Adrenal gland (tissue), 12 donors: ENCODE measurements around the gene SLC26A5. TPM values are rescaled to one million over a fixed set of nuclear protein-coding genes. Genes with fewer than 3 reads are reported as not detected.

Source experiments
- DNase-seq, 7 donors: peaks; one replicate each; pipeline ENCODE4 v3.0.0-alpha.2; 2019 to 2020
- H3K27ac ChIP-seq, 5 donors: fragments of 200-600 bp; sonication (generic) in 4 of 5; 1 replicate in 3 of 5; 2 replicates in 2 of 5; pipeline versions ENCODE4 v1.5.1 to v1.8.0; 2016 to 2020; ENCODE audit warnings: mild to moderate bottlenecking in 1 of 5
- H3K27me3 ChIP-seq: fragments of 200-600 bp; 2 replicates; pipeline ENCODE4 v1.8.0; 2021
- H3K36me3 ChIP-seq, 2 donors: fragments of 200-600 bp; replicated peaks in 1 of 2; 1 replicate in 1 of 2; 2 replicates in 1 of 2; pipeline versions ENCODE4 v1.5.1 to v1.8.0; 2018 to 2022
- H3K4me1 ChIP-seq, 2 donors: fragments of 200-600 bp; replicated peaks in 1 of 2; 1 replicate in 1 of 2; 2 replicates in 1 of 2; pipeline versions ENCODE4 v1.5.1 to v1.8.0; 2018 to 2021
- H3K4me3 ChIP-seq, 4 donors: fragments of 200-600 bp; sonication (generic) in 3 of 4; one replicate each; pipeline ENCODE4 v1.5.1; 2016 to 2018
- H3K9me3 ChIP-seq, 3 donors: fragments of 200-600 bp; sonication (generic) in 1 of 3; replicated peaks in 1 of 3; 1 replicate in 2 of 3; 2 replicates in 1 of 3; pipeline versions ENCODE4 v1.5.1 to v1.8.0; 2016 to 2021
- POLR2A ChIP-seq, 2 donors: fragments of 450-650 bp; IDR thresholded peaks; one replicate each; pipeline ENCODE4 v1.6.1; 2017; ENCODE audit warnings: antibody characterized with exemption in 2 of 2, mild to moderate bottlenecking in 2 of 2, moderate library complexity in 1 of 2
- WGBS, 4 donors: extraction: QIAGEN DNeasy Blood & Tissue Kit in 2 of 4; methylation state at CpG; one replicate each; pipeline versions ENCODE4 v1.1.5 to v1.1.7; 2013 to 2017; 5-methylcytosine and 5-hydroxymethylcytosine counted together
- intact Hi-C, 2 donors: fragments of 100-400 bp; cut with DNase I; formaldehyde crosslinking; loops; one replicate each; pipeline versions ENCODE4 v1.14.1 to v1.15.0; 2022 to 2023
- polyA plus RNA-seq, 3 donors: library from polyadenylated mRNA; stranded (reverse); fragments of 200-250 nt in 2 of 3; fragments of 350-450 nt in 1 of 3; fragmentation: Illumina TruSeq in 1 of 3; extraction: RNeasy Lipid Tissue Mini Kit (QIAGEN cat#74804) in 1 of 3; gene quantifications; one replicate each; pipeline ENCODE4 v1.2.3, GENCODE V29; 2013 to 2014
- total RNA-seq, 9 donors: library from RNA; depleted of rRNA in 4 of 9; stranded (reverse); fragments of >200 nt in 4 of 9; fragments of 120-200 nt in 1 of 9; fragmentation: NEBNext Ultra II Directional in 1 of 9; extraction: Animal tissue kit (Norgen Biotek cat#: 25700) in 1 of 9; gene quantifications; one replicate each; pipeline versions ENCODE4 v1.1.0 to v1.2.4, GENCODE V29; 2013 to 2023
- TF ChIP-seq, protein P1 (sequence below), 6 experiments: fragments of 450-650 bp in 4 of 6; fragments of 200-600 bp in 2 of 6; sonication (generic) in 1 of 6; IDR thresholded peaks; 1 replicate in 5 of 6; 2 replicates in 1 of 6; pipeline versions ENCODE4 v1.5.1 to v1.8.0; 2016 to 2021; ENCODE audit warnings: antibody characterized with exemption in 6 of 6, mild to moderate bottlenecking in 2 of 6, moderate library complexity in 1 of 6
- donor health status: healthy with polysubstance abuse.
- donor health status: Bipolar disorder and iron deficiency.
- donor health status: DM: yes; HTN: yes; CAD: no.
- donor health status: DM: no; HTN: no; CAD: no.
- donor health status: DM: no; HTN: no; CAD: no.
- donor health status: DM: yes; HTN: yes; CAD: no.

The SLC26A5 gene
- total and polyA plus RNA-seq, 12 donors, result 0.14 to 0.56 (median 0.34) TPM; not detected in 3

DNA sequence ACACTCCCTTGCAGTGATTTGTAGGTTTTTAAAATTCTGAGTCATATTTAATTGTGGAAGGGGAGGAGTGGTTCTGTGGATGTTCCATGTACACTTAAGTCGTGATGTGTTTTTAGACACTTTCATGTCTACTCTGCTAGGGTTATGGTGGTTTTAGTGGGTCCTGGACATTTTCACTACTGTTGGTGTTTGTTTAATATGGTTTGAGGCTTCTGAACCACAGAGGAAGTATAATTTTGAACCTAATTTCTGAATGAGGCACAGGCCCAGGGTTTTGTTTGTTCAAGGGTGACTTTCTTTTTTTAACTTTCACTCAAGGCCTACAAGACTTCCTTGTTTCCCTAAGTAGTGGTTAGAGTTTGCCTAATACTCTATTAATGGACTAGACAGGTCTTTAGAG lies 13.3 kb downstream of the SLC26A5 start:
- H3K27me3 ChIP-seq, result peaks cover 5% of the 10 kb centered on the region
- H3K4me1 ChIP-seq, result peaks cover 0 to 5% of the 10 kb centered on the region in 2 donors
- no peak for TF ChIP-seq POLR2A (IDR thresholded peaks at IDR 0.05)
- TF ChIP-seq, protein P1, sequence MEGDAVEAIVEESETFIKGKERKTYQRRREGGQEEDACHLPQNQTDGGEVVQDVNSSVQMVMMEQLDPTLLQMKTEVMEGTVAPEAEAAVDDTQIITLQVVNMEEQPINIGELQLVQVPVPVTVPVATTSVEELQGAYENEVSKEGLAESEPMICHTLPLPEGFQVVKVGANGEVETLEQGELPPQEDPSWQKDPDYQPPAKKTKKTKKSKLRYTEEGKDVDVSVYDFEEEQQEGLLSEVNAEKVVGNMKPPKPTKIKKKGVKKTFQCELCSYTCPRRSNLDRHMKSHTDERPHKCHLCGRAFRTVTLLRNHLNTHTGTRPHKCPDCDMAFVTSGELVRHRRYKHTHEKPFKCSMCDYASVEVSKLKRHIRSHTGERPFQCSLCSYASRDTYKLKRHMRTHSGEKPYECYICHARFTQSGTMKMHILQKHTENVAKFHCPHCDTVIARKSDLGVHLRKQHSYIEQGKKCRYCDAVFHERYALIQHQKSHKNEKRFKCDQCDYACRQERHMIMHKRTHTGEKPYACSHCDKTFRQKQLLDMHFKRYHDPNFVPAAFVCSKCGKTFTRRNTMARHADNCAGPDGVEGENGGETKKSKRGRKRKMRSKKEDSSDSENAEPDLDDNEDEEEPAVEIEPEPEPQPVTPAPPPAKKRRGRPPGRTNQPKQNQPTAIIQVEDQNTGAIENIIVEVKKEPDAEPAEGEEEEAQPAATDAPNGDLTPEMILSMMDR (IDR thresholded peaks at IDR 0.05), result no peak
- 33 to 44% (median 40%) methylated on average over 1 of the region's 1 CpG for WGBS, 4 donors
- H3K4me3 ChIP-seq, result no peak overlapping the region
- intact Hi-C loops, result no loop called here
- H3K27ac ChIP-seq, result peak overlapping the region in 2 of 5 donors; percentile 7 to 17
- DNase-seq, result no peak
- no peaks in the 10 kb centered on the region for H3K9me3 ChIP-seq
- no peaks in the 10 kb centered on the region for H3K36me3 ChIP-seq

DNA sequence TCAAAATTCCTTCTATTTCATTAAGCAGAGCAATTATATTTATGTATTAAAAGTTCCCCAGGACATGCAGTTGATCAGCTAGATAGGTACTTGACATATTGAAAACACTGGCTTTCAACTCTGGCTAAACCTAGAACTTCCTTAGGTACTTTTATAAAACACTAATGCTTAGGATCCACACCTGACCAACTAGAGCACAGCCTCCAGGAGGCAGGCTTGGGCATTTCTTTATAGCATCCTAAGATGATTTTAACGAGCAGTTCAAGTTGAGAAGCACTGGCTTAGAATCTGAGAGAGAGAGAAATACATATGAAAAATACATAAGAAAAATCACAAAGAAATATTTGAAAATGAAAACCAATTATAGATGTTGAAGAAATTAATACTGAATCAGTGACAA lies 20.8 kb downstream of the SLC26A5 start:
- Histone ChIP-seq H3K27ac (no peak overlapping the region), H3K36me3 (no peaks in the 10 kb centered on the region), H3K4me1 (peaks cover 0 to 9% of the 10 kb centered on the region in 2 donors), H3K4me3 (no peak overlapping the region), H3K9me3 (no peaks in the 10 kb centered on the region), H3K27me3 (no peaks in the 10 kb centered on the region)
- TF ChIP-seq, protein P1 (IDR thresholded peaks at IDR 0.05), result no peak
- TF ChIP-seq POLR2A (IDR thresholded peaks at IDR 0.05), result no peak
- DNase-seq, result no peak
- intact Hi-C loops, result no loop called here
- 62 to 83% (median 73%) methylated on average over 1 of the region's 1 CpG for WGBS, 4 donors

DNA sequence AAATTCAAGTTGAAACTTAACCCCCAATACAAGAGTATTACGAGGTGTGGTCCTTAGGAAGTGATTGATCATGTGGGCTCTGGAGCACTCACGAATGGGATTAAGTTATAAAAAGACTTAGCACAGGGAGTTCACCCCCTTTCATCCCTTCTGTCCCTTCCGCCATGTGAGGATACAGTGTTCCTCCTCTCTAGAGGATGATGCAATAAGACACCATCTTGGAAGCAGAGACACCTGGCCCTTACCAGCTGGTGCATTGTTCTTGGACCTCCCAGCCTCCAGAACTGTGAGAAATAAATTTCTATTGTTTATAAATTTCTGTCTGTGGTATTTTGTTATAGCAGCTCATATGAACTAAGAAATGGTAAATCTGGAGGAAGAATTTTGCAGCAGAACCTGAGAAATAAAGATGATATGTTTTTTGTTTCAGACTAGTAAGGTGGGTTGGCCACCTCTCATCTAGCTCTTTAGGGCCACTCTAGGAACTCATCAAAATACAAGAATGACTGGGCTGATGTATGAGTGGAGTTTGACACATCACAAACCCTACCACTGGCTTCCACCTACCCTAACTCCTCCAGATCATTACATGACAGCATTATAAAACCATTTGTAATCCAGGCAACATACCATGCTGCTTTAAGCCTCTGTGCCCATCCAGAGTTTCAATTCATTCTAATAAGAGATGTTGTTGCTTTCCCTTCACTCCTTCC lies 22.4 kb downstream of the SLC26A5 start:
- 82 to 92% (median 89%) methylated on average over 3 of the region's 3 CpGs for WGBS, 4 donors

DNA sequence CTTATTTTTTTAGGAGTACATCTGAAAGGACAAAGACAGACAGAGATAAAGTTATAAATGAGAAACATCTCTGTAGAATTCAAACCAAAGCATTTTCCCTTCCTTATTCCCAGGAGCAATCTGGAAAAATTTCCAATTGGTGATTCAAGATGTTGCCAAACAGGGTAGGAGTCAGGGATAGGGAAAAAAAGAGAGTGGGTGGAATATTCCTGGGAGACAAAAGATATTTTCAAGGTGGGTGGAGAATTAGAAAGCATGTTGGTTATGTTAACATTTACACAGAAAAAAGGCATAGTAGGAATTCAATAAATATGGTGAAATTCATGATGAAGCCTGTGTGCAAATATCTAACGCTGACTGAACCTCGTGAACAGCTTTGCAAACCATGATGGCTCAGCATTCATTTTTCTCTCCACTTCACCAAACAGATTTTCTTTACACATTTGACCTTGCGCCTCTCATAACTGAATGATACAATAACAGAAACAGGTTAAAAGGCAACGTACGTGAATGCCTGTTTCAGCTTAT lies 25.1 kb downstream of the SLC26A5 start:
- TF ChIP-seq, protein P1 (IDR thresholded peaks at IDR 0.05), result no peak
- no peak for TF ChIP-seq POLR2A (IDR thresholded peaks at IDR 0.05)
- 80 to 91% (median 84%) methylated on average over 5 of the region's 5 CpGs for WGBS, 4 donors
- Histone ChIP-seq H3K4me1 (no peaks in the 10 kb centered on the region), H3K27ac (no peak overlapping the region), H3K9me3 (no peaks in the 10 kb centered on the region), H3K4me3 (no peak overlapping the region), H3K27me3 (no peaks in the 10 kb centered on the region), H3K36me3 (no peaks in the 10 kb centered on the region)
- intact Hi-C loops, result no loop called here
- DNase-seq, result no peak

More for the DNA sequence above, 22.4 kb downstream of the SLC26A5 start:
- H3K4me3 ChIP-seq, result no peak overlapping the region
- H3K36me3 ChIP-seq, result no peaks in the 10 kb centered on the region
- H3K27me3 ChIP-seq, result no peaks in the 10 kb centered on the region
- H3K9me3 ChIP-seq, result no peaks in the 10 kb centered on the region
- peaks cover 0 to 9% of the 10 kb centered on the region in 2 donors for H3K4me1 ChIP-seq
- no peak for DNase-seq
- no peak overlapping the region for H3K27ac ChIP-seq
- intact Hi-C loops, result no loop called here
- TF ChIP-seq, protein P1 (IDR thresholded peaks at IDR 0.05), result no peak
- TF ChIP-seq POLR2A (IDR thresholded peaks at IDR 0.05), result no peak
